Measurements from ENCODE around the gene SRPK2. TPM values are rescaled to one million over a fixed set of nuclear protein-coding genes. Genes with fewer than 3 reads are reported as not detected.
"Not testable (repeated sequence)": the region's sequence is repeated elsewhere in the genome, so short reads cannot be mapped to it uniquely, and the experiment has no call there.

SRPK2 gene
- 249 TPM for total RNA-seq

- DNase-seq (ENCODE audit: low spot score in 2 of 2) (peak; percentile 89 to 94), FAIRE-seq (no peak)
Observed at GRCh38 chr7:105388356-105389087, at the start of gene SRPK2. SRPK2 (minus strand) TSS chr7:105388921.

- DNase-seq (ENCODE audit: low spot score in 2 of 2) (no peak), FAIRE-seq (no peak)
Observed at GRCh38 chr7:105438254-105438653, 49.5 kb upstream of the SRPK2 start.

DNA sequence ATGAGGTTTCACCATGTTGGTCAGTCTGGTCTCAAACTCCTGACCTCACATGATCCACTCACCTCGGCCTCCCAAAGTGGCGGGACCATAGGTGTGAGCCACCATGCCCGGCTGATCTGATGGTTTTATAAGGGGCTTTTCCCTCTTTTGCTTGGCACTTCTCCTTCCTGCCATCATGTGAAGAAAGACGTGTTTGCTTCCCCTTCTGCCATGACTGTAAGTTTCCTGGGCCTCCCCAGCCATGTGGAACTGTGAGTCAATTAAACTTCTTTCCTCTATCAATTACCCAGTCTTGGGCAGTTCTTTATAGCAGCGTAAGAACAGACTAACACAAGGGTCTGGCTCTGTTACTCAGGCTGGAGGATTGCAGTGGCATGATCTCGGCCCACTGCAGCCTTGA is 48.6 kb upstream of the SRPK2 start:
- FAIRE-seq; DNase-seq (ENCODE audit: low spot score in 2 of 2): not testable (repeated sequence)

- DNase-seq (ENCODE audit: low spot score in 2 of 2) = peak in 1 of 2 donors; percentile 28
Observed at GRCh38 chr7:105429746-105430612, 41.3 kb upstream of the SRPK2 start.

DNA sequence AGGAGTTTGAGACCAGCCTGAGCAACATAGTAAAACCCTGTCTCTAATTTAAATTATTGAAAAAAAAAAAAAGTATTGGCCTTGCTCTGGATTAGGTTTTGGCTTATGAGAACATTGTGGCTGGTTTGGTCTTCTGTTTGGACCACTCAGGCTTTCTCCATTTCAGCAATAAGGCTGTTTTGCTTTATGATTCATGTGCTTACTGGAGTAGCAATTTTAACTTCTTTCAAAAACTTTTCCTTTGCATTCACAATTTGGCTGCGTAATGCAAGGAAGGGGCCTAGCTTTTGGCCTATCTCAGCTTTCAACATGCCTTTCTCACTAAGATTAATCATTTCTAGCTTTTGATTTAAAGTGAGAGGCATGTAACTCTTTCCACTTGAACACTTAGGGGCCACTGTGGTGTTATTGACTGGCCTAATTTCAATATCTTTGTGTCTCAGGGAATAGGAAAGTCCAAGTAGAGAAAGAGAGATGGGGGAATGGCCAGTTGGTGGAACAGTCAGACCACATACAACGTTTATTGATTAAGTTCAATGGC is 38.0 kb upstream of the SRPK2 start:
- DNase-seq (ENCODE audit: low spot score in 2 of 2) (no peak), FAIRE-seq (no peak)

More at GRCh38 chr7:105429746-105430612, 41.3 kb upstream of the SRPK2 start:
- FAIRE-seq = no peak

GRCh38 chr7:105423987-105424386 is 35.3 kb upstream of the SRPK2 start:
- FAIRE-seq = no peak
- DNase-seq (ENCODE audit: low spot score in 2 of 2) = no peak

DNA sequence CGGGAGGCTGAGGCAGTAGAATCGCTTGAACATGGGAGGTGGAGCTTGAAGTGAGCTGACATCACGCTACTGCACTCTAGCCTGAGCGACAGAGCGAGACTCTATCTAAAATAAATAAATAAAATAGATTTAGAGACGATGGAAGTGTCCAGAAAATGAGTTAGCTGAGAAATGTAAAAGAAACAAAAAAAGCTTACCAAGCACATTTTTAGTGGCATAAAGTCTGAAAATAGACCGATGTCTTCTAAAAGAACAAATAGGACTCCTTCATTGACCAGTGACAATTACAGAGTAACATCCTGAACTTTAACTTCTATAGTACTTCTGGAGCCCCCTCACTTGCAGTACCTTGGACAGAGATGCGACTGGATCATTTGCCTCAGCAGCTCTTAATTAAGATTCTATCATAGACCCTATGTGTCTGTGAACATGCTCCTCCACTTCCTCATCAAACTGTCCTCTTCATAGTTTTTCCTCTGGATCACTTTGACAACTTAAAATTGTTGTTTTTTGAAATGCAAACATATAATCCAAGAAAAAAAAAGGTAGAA is 25.2 kb upstream of the SRPK2 start:
- no peak for DNase-seq (ENCODE audit: low spot score in 2 of 2)

GRCh38 chr7:105410774-105411173 is 22.1 kb upstream of the SRPK2 start:
- DNase-seq (ENCODE audit: low spot score in 2 of 2); FAIRE-seq: not testable (repeated sequence)

More for the DNA sequence above, 25.2 kb upstream of the SRPK2 start:
- FAIRE-seq = no peak

DNA sequence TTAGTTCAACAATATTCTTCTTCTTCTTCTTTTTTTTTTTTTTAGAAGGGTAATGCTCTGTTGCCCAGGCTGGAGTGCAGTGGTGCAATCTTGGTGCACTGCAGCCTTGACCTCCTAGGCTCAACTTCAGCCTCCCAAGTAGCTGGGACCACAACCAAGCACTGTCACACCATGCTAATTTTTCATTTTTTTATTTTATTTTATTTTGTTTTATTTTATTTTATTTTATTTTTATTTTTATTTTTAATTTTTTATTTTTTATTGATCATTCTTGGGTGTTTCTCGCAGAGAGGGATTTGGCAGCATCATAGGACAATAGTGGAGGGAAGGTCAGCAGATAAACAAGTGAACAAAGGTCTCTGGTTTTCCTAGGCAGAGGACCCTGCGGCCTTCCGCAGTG is 21.1 kb upstream of the SRPK2 start:
- FAIRE-seq; DNase-seq (ENCODE audit: low spot score in 2 of 2): not testable (repeated sequence)

GRCh38 chr7:105408791-105409410 is 20.2 kb upstream of the SRPK2 start:
- DNase-seq (ENCODE audit: low spot score in 2 of 2) (no peak), FAIRE-seq (no peak)

GRCh38 chr7:105403128-105403527 is 14.4 kb upstream of the SRPK2 start:
- FAIRE-seq (no peak), DNase-seq (ENCODE audit: low spot score in 2 of 2) (no peak)

DNA sequence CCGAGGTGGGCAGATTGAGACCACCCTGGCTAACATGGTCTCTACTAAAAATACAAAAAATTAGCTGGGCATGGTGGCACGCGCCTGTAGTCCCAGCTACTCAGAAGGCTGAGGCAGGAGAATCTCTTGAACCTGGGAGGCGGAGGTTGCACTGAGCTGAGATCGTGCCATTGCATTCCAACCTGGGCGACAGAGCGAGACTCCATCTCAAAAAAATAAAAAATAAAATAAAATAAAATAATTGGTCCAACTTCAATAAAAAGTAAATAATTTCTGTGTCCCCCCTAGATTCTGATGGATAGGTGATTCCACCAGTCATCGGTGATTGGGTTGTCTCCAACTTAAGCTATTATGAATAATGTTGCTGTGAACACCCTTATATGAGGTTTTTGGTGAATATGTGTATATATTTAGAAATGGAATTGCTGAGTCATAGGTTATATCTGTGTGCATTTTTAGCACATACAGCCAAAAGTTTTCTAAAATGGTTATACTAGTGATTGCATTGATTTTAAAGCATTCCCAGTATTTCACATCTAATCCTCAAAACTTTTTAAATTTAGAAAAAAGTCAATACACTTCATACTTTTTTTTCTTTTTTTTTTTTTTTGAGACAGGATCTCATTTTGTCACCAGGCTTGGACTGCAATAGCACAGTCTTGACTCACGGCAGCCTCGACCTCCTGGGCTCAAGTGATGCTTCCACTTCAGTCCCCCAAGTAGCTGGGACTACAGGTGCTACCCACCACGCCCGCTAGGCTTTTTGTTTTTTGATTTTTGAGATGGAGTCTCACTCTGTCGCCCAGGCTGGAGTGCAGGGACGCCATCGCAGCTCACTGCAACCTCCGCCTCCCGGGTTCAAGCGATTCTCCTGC is 13.7 kb upstream of the SRPK2 start:
- FAIRE-seq (no peak), DNase-seq (ENCODE audit: low spot score in 2 of 2) (no peak)

DNA sequence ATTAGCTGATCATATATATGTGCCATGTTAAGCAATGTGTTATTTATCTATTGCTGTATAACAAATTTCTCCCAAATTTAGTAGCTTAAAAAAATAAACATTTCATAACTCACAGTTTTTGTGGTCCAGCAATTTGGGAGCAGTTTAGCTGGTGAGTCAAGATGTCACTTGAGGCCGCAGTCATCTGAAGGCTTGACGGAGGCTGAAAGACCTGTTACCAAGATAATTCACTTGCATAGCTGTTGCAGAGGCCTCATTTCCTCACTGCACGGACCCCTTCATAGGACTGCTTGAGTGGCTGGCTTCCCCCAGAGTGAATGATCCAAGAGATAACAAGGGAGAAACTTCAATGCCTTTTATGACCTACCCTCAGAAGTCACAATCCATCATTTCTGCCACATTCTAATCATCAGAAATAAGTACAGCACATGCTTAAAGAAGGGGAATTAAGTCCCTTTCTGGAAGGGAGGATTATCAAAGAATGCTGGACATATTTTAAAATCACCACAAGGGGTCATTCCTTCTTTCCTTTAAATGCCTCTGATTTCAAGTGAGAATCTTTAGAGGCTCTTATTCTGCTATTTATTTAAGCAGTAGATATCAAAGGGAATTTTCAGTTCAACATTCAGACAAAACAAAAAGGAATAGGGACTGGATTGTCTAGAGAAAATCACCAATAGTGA is 10.5 kb upstream of the SRPK2 start:
- DNase-seq (ENCODE audit: low spot score in 2 of 2) (no peak), FAIRE-seq (no peak)

- DNase-seq (ENCODE audit: low spot score in 2 of 2) (no peak), FAIRE-seq (no peak)
Observed at GRCh38 chr7:105396566-105396965, 7.8 kb upstream of the SRPK2 start.

- no peak for FAIRE-seq
- no peak for DNase-seq (ENCODE audit: low spot score in 2 of 2)
Observed at GRCh38 chr7:105391429-105391828, 2.7 kb upstream of the SRPK2 start.

DNA sequence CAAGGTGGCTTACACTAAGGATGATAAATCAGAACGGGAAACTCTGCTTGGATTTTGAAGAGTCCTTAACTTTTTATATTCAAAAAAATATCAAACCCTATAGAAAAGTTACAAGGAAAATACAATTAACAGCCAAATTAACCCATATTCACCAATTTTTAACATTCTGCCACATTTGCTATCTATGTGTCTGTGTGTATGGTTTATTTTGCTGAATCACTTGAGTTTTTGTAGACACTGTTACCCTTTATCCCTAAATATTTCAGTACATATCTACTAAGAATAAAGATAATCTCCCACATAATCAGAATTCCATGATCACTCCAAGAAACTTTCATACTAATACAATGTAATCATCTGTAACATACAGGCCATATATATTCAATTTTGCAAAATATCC is 1.2 kb upstream of the SRPK2 start:
- DNase-seq (ENCODE audit: low spot score in 2 of 2) (no peak), FAIRE-seq (no peak)

DNA sequence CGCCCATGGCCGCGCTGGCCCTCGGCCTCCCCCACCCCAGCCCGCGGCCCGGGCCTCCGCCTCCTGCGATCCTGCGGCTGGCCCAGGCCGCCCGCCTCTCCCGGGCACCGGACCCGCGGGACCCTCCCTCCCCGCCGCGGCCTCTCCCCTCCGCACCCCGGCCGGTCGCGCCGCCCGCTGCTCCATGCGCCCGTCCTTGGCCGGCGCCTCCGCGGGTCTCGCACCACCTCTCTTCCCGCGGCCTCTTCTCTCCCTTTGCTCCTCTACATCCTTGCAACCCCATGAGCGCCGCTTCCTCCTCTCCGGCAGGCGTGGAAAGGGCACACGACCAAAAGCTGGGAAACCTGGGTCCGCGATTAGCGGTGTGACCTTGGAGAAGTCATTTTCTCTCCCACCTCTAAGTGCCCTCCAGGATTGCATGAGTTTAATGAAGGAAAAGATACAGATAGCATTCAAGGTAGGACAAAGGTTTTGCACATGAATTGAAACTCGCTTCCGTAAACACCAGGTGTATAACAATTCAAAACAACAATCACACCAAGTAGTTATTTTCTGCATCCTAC is 448 bp upstream of the SRPK2 start:
- DNase-seq (ENCODE audit: low spot score in 2 of 2) (no peak), FAIRE-seq (no peak)

DNA sequence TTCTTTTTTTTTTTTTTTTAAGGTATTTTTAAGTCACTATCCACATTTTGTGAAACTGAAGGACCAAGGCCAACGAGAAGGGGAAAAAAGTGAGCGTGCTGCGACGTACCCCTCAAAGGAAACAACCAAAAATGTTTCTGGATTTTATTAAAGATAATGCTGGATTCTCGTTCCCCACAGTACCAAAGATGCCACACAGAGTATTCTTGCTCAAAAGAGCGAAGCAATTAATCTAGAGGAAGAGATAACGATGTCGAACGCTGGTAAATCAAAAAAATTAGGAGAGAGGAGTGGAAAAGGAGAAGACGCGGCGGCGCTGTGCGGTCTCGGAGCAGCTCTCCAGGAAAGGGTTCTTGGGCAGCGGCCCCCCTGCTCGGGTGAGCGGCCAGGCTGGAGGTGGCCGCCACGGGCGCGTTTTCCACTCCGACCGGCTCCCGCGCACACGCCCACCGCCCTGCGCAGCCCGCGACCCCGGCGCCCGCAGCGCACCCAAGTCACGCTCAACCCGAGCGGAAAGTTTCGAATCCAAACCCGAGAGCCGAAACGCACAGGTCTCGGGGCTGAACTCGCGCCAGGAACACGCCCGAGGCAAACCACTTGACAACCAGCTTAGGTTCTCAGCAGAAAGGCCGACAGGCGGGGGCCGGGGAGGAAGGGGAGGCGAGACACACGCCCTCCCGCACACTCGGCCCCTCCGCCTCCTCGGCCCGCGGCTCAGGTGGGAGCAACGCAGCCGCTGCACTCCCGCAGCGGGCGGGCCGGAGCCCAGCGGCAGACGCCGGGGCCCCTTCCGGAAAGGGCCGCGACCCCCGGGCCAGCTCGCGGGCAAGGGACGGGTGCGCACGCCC is 989 bp downstream of the SRPK2 start:
- DNase-seq (ENCODE audit: low spot score in 2 of 2) (peak; percentile 58 to 70), FAIRE-seq (no peak)

All from frontal cortex (tissue), 4 donors.